Measurements from ENCODE around the gene ERV3-1.
"Not testable (repeated sequence)": the region's sequence is repeated elsewhere in the genome, so short reads cannot be mapped to it uniquely, and the experiment has no call there.

Gene ERV3-1

GRCh38 chr7:64999165-65000004 lies 7.1 kb downstream of the ERV3-1 start:
- DNase-seq = peak; percentile 26

- DNase-seq = no peak
Observed at GRCh38 chr7:64998865-64999164, 7.7 kb downstream of the ERV3-1 start.

- DNase-seq = no peak
Observed at GRCh38 chr7:64997927-64998391, 8.5 kb downstream of the ERV3-1 start.

- DNase-seq = no peak
Observed at GRCh38 chr7:64997164-64997908, 9.2 kb downstream of the ERV3-1 start.

GRCh38 chr7:64996305-64996704 lies 10.2 kb downstream of the ERV3-1 start:
- no peak for DNase-seq

GRCh38 chr7:64993901-64994300 lies 12.6 kb downstream of the ERV3-1 start:
- no peak for DNase-seq

GRCh38 chr7:64992971-64993370 lies 13.5 kb downstream of the ERV3-1 start:
- DNase-seq = no peak

- no peak for DNase-seq
Observed at GRCh38 chr7:64990936-64991335, 15.6 kb downstream of the ERV3-1 start, which contains the start of gene ZNF117. Gene ZNF117, minus strand, starts transcription at chr7:64991036.

- no peak for DNase-seq
Observed at GRCh38 chr7:64990216-64990615, 16.3 kb downstream of the ERV3-1 start.

- DNase-seq = no peak
Observed at GRCh38 chr7:64978497-64979203, 27.8 kb downstream of the ERV3-1 start.

GRCh38 chr7:64965594-64965993 lies 40.9 kb downstream of the ERV3-1 start:
- DNase-seq = no peak

GRCh38 chr7:64959072-64959747 lies 47.3 kb downstream of the ERV3-1 start:
- DNase-seq = no peak

- DNase-seq = no peak
Observed at GRCh38 chr7:64951250-64951848, 55.1 kb downstream of the ERV3-1 start.

- DNase-seq = not testable (repeated sequence)
Observed at GRCh38 chr7:64950673-64951072, 55.8 kb downstream of the ERV3-1 start.

- DNase-seq = not testable (repeated sequence)
Observed at GRCh38 chr7:64948774-64949173, 57.7 kb downstream of the ERV3-1 start.

- no peak for DNase-seq
Observed at GRCh38 chr7:64947252-64948000, 59.1 kb downstream of the ERV3-1 start.

GRCh38 chr7:64946772-64947171 lies 59.7 kb downstream of the ERV3-1 start:
- no peak for DNase-seq

GRCh38 chr7:64945503-64946175 lies 60.8 kb downstream of the ERV3-1 start:
- DNase-seq = no peak

- DNase-seq = not testable (repeated sequence)
Observed at GRCh38 chr7:64944667-64945502, 61.6 kb downstream of the ERV3-1 start.

All from GDM1 (cell line).